Panc1 (cell line): Measurements from ENCODE around the gene PLD1. TPM values are rescaled to one million over a fixed set of nuclear protein-coding genes. Genes with fewer than 3 reads are reported as not detected.
A peak's percentile ranks its signal among the peaks of the same experiment; 100 is the strongest.

Experiments used
- ATAC-seq: fragments of 200-7000 bp; cut with Tn5 transposase; 2 replicates; pipeline ENCODE4 v1.9.1; 2020; ENCODE audit warnings: mild to moderate bottlenecking, moderate library complexity
- BruUV-seq: library from RNA; stranded (reverse); fragments of 400-500 nt; replicated peaks from 2 replicates; lab custom pipeline; 2021; lab: Mats Ljungman, UMichigan
- CTCF ChIA-PET: fragments of 300-600 bp; sonication (Branson Sonifier 250); formaldehyde crosslinking; loops from one replicate; lab custom pipeline; 2022; ENCODE audit warnings: antibody characterized with exemption; lab: Charles Lee
- POLR2A ChIA-PET: fragments of 300-600 bp; sonication (Branson Sonifier 250); formaldehyde crosslinking; loops from one replicate; lab custom pipeline; 2022; ENCODE audit warnings: antibody characterized with exemption; lab: Charles Lee
- DNase-seq: peaks from one replicate; pipeline ENCODE4 v3.0.0-alpha.2; 2010; ENCODE audit warnings: low read depth, low spot score
- H3K27ac ChIP-seq: 2 replicates; pipeline ENCODE4 v1.5.1; 2011; ENCODE audit warnings: mild to moderate bottlenecking, low read length, inconsistent platforms
- H3K27me3 ChIP-seq: fragments of 200-500 bp; sonication (Bioruptor generic); 2 replicates; pipeline ENCODE4 v1.6.0; 2014; ENCODE audit warnings: low read length, inconsistent platforms; ENCODE audit not compliant: control insufficient read depth, insufficient read depth
- H3K36me3 ChIP-seq: fragments of 200-500 bp; sonication (Bioruptor generic); 2 replicates; pipeline ENCODE4 v1.5.1; 2014; ENCODE audit warnings: inconsistent platforms, mild to moderate bottlenecking, low read length, moderate library complexity; ENCODE audit not compliant: control insufficient read depth, insufficient read depth
- H3K4me1 ChIP-seq: 2 replicates; pipeline ENCODE4 v1.5.1; 2011; ENCODE audit warnings: inconsistent platforms, mild to moderate bottlenecking, low read length, moderate library complexity; ENCODE audit not compliant: control insufficient read depth, insufficient read depth
- H3K4me3 ChIP-seq, 2 experiments: 2 replicates each; pipeline ENCODE4 v1.5.1; 2011 to 2012; ENCODE audit warnings: low read depth in 2 of 2, low read length in 2 of 2, mild to moderate bottlenecking in 2 of 2, inconsistent platforms in 1 of 2, moderate library complexity in 1 of 2
- H3K9me3 ChIP-seq: fragments of 200-500 bp; sonication (Bioruptor generic); 2 replicates; pipeline ENCODE4 v1.5.1; 2014; ENCODE audit warnings: low read depth, mild to moderate bottlenecking, inconsistent platforms, low read length, moderate library complexity; ENCODE audit not compliant: control insufficient read depth, insufficient read depth
- POLR2AphosphoS5 ChIP-seq: IDR thresholded peaks from 2 replicates; pipeline ENCODE4 v1.6.1; 2012; ENCODE audit warnings: mild to moderate bottlenecking, low read depth, low read length, moderate library complexity
- SIN3A ChIP-seq: IDR thresholded peaks from 2 replicates; pipeline ENCODE4 v1.6.1; 2012; ENCODE audit warnings: low read depth, mild to moderate bottlenecking, low read length, moderate library complexity, borderline replicate concordance; ENCODE audit not compliant: insufficient read depth
- TCF7L2 ChIP-seq: IDR thresholded peaks from 2 replicates; pipeline ENCODE4 v1.6.1; 2011; ENCODE audit warnings: mild to moderate bottlenecking, low read depth, low read length, inconsistent platforms
- in situ Hi-C: cut with HindIII; loops from 2 replicates; pipeline ENCODE4 v1.10.0; 2016; ENCODE audit warnings: low sequenced_read_pairs, low pct_unique_long_range_greater_than_20kb
- intact Hi-C: fragments of 100-400 bp; cut with micrococcal nuclease; formaldehyde crosslinking; loops from one replicate; pipeline ENCODE4 v1.10.0; 2022; ENCODE audit not compliant: unreplicated experiment
- total RNA-seq: library from RNA; stranded (reverse); gene quantifications from one replicate; pipeline ENCODE4 v1.2.1, GENCODE V29; 2021; ENCODE audit not compliant: unreplicated experiment
- TF ChIP-seq, protein P1 (sequence below): fragments of 450-650 bp; IDR thresholded peaks from 2 replicates; pipeline ENCODE4 v1.5.1; 2017; ENCODE audit warnings: mild to moderate bottlenecking
- TF ChIP-seq, protein P2 (sequence below), 2 experiments: IDR thresholded peaks; 2 replicates each; pipeline ENCODE4 v1.6.1; 2011 to 2012; ENCODE audit warnings: low read depth in 2 of 2, control low read depth in 1 of 2, low read length in 1 of 2, mild to moderate bottlenecking in 1 of 2, moderate library complexity in 1 of 2; ENCODE audit not compliant: insufficient read depth in 1 of 2

PLD1 gene
- total RNA-seq, 1 experiment from 2014 or later: 20.6 TPM

DNA sequence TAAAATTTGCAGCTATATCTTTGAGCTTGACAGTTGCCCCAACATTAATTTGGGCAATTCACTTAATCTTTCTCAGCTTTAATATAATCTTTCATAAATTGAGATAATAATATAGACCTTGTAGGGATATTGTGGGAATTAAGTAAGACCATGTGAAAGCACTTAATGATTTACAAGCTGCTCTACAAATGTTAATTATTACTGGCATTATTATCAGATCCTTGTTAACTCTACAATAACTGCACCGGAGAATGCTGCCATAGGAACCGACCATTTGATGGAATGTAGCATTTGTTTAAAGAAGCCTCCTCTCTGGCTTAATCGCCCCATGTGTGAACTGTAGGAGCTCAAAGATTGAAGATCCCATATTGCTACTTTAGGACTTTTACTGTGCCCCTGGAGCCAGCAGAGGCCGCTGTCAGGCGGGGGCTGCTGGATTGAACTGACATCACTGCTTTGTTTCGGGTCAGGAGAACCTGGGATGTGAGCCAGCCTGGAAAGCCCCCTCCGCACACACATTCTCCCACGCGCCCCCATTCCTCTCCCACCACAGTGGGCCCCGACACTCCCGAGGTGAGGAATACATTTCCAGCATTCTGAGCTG lies 195.9 kb downstream of the PLD1 start:
- in situ Hi-C loops: no loop called here
- intact Hi-C loops: no loop called here
- Histone ChIP-seq H3K36me3 (no peaks in the 10 kb centered on the region), H3K27ac (no peak overlapping the region), H3K27me3 (no peaks in the 10 kb centered on the region), H3K4me1 (no peaks in the 10 kb centered on the region), H3K4me3 (no peak overlapping the region), H3K9me3 (no peaks in the 10 kb centered on the region)
- no TSS peak for BruUV-seq
- ATAC-seq: 0 out of 2 replicates have a peak, but pooled peaks have one; percentile 56
- TF ChIP-seq, protein P1, sequence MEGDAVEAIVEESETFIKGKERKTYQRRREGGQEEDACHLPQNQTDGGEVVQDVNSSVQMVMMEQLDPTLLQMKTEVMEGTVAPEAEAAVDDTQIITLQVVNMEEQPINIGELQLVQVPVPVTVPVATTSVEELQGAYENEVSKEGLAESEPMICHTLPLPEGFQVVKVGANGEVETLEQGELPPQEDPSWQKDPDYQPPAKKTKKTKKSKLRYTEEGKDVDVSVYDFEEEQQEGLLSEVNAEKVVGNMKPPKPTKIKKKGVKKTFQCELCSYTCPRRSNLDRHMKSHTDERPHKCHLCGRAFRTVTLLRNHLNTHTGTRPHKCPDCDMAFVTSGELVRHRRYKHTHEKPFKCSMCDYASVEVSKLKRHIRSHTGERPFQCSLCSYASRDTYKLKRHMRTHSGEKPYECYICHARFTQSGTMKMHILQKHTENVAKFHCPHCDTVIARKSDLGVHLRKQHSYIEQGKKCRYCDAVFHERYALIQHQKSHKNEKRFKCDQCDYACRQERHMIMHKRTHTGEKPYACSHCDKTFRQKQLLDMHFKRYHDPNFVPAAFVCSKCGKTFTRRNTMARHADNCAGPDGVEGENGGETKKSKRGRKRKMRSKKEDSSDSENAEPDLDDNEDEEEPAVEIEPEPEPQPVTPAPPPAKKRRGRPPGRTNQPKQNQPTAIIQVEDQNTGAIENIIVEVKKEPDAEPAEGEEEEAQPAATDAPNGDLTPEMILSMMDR: peak; percentile 73
- no peak for TF ChIP-seq POLR2AphosphoS5
- POLR2A ChIA-PET: no interaction called here
- DNase-seq: no peak
- CTCF ChIA-PET: interaction anchor here (0.7 kb wide), 1 partner anchor 158 kb away, joined by 3 read pairs; no protein-coding TSS in a partner anchor

DNA sequence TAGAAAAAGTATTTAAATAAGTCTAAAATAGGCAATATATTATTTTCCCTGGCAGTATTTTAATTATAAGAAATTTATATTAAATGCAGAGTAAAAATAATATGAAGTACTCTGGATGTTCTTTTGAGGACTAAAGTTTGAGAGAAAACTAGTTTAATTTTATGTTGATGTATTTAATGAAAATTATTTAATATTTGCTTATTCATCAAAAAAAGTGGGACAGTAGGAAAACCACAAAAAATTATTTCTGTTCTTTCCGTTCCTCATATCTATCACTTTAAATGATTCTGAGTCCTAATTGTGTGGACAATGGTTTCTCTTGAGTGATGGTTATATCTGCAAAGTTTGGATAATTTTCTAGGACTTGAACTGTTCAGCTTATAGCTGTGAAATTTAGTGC lies 202.8 kb downstream of the PLD1 start:
- in situ Hi-C loops: no loop called here
- Histone ChIP-seq H3K27ac (no peak overlapping the region), H3K36me3 (no peaks in the 10 kb centered on the region), H3K9me3 (no peaks in the 10 kb centered on the region), H3K4me1 (no peaks in the 10 kb centered on the region), H3K4me3 (no peak overlapping the region), H3K27me3 (no peaks in the 10 kb centered on the region)
- POLR2A ChIA-PET: no interaction called here
- DNase-seq (no peak), ATAC-seq (no peak)
- intact Hi-C loops: no loop called here
- no peak for TF ChIP-seq SIN3A
- TF ChIP-seq, protein P1: no peak
- no peak for TF ChIP-seq TCF7L2
- TF ChIP-seq POLR2AphosphoS5: no peak
- TF ChIP-seq, protein P2, sequence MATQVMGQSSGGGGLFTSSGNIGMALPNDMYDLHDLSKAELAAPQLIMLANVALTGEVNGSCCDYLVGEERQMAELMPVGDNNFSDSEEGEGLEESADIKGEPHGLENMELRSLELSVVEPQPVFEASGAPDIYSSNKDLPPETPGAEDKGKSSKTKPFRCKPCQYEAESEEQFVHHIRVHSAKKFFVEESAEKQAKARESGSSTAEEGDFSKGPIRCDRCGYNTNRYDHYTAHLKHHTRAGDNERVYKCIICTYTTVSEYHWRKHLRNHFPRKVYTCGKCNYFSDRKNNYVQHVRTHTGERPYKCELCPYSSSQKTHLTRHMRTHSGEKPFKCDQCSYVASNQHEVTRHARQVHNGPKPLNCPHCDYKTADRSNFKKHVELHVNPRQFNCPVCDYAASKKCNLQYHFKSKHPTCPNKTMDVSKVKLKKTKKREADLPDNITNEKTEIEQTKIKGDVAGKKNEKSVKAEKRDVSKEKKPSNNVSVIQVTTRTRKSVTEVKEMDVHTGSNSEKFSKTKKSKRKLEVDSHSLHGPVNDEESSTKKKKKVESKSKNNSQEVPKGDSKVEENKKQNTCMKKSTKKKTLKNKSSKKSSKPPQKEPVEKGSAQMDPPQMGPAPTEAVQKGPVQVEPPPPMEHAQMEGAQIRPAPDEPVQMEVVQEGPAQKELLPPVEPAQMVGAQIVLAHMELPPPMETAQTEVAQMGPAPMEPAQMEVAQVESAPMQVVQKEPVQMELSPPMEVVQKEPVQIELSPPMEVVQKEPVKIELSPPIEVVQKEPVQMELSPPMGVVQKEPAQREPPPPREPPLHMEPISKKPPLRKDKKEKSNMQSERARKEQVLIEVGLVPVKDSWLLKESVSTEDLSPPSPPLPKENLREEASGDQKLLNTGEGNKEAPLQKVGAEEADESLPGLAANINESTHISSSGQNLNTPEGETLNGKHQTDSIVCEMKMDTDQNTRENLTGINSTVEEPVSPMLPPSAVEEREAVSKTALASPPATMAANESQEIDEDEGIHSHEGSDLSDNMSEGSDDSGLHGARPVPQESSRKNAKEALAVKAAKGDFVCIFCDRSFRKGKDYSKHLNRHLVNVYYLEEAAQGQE (IDR thresholded peaks at IDR 0.05; ENCODE audit: insufficient read depth in 1 of 2, low read depth in 2 of 2, low read length in 1 of 2): no peak
- no TSS peak for BruUV-seq
- CTCF ChIA-PET: no interaction called here
